ENCODE measurements around the gene MEAF6. TPM values are rescaled to one million over a fixed set of nuclear protein-coding genes. Genes with fewer than 3 reads are reported as not detected.
"Not testable (repeated sequence)": the region's sequence is repeated elsewhere in the genome, so short reads cannot be mapped to it uniquely, and the experiment has no call there.

Gene MEAF6
- total RNA-seq = 10 to 100 TPM; 43.9 to 68.8 TPM

GRCh38 chr1:37514350-37515184 lies at the start of gene MEAF6:
Gene MEAF6 (minus strand): TSS chr1:37514766. CDS start chr1:37514746, 20 bp downstream.
- Histone ChIP-seq H3K4me3 (peak within 1 kb of the TSS; percentile 83), H3K36me3 (peaks cover 8% of the 10 kb centered on the region), H3K9me3 (no peaks in the 10 kb centered on the region), H3K27ac (peak within 1 kb of the TSS; percentile 91 to 94), H3K27me3 (replicated peaks; ENCODE audit: insufficient read depth) (no peaks in the 10 kb centered on the region), H3K4me1 (ENCODE audit: control insufficient read depth in 1 of 2, low read depth in 2 of 2) (peaks cover 8 to 23% of the 10 kb centered on the region in 2 donors)
- DNase-seq (ENCODE audit: low spot score) (peak; percentile 17), ATAC-seq (ENCODE audit: insufficient number of reproducible peaks, low FRiP score, low read depth) (peak; percentile 87)
- peak; percentile 76 for TF ChIP-seq CTCF (IDR thresholded peaks at IDR 0.05)

- H3K9me3 ChIP-seq = no peaks in the 10 kb centered on the region
- H3K27ac ChIP-seq = peak overlapping the region in 1 of 2 donors; percentile 48
- DNase-seq (ENCODE audit: low spot score) (no peak), ATAC-seq (ENCODE audit: insufficient number of reproducible peaks, low FRiP score, low read depth) (no peak)
- no peak overlapping the region for H3K4me3 ChIP-seq
- H3K4me1 ChIP-seq (ENCODE audit: control insufficient read depth in 1 of 2, low read depth in 2 of 2) = no peaks in the 10 kb centered on the region
- peaks cover 19% of the 10 kb centered on the region for H3K36me3 ChIP-seq
- H3K27me3 ChIP-seq (replicated peaks; ENCODE audit: insufficient read depth) = no peaks in the 10 kb centered on the region
- no peak for TF ChIP-seq CTCF (IDR thresholded peaks at IDR 0.05)
Measured at GRCh38 chr1:37562984-37563383, 48.4 kb upstream of the MEAF6 start.

- no peak overlapping the region for H3K27ac ChIP-seq
- ATAC-seq (ENCODE audit: insufficient number of reproducible peaks, low FRiP score, low read depth) (no peak), DNase-seq (ENCODE audit: low spot score) (no peak)
- H3K4me3 ChIP-seq = no peak overlapping the region
- peaks cover 0 to 12% of the 10 kb centered on the region in 2 donors for H3K4me1 ChIP-seq (ENCODE audit: control insufficient read depth in 1 of 2, low read depth in 2 of 2)
- H3K36me3 ChIP-seq = peaks cover 10% of the 10 kb centered on the region
- H3K9me3 ChIP-seq = no peaks in the 10 kb centered on the region
- no peaks in the 10 kb centered on the region for H3K27me3 ChIP-seq (replicated peaks; ENCODE audit: insufficient read depth)
- peak; percentile 33 for TF ChIP-seq CTCF (IDR thresholded peaks at IDR 0.05)
Measured at GRCh38 chr1:37561133-37562132, 46.9 kb upstream of the MEAF6 start.

- H3K4me3 ChIP-seq = no peak overlapping the region
- TF ChIP-seq CTCF (IDR thresholded peaks at IDR 0.05) = no peak
- H3K9me3 ChIP-seq = no peaks in the 10 kb centered on the region
- ATAC-seq (ENCODE audit: insufficient number of reproducible peaks, low FRiP score, low read depth) = no peak
- H3K36me3 ChIP-seq = peaks cover 3% of the 10 kb centered on the region
- peaks cover 0 to 18% of the 10 kb centered on the region in 2 donors for H3K4me1 ChIP-seq (ENCODE audit: control insufficient read depth in 1 of 2, low read depth in 2 of 2)
- H3K27me3 ChIP-seq (replicated peaks; ENCODE audit: insufficient read depth) = no peaks in the 10 kb centered on the region
- no peak for DNase-seq (ENCODE audit: low spot score)
- no peak overlapping the region for H3K27ac ChIP-seq
Measured at GRCh38 chr1:37560401-37561132, 46.0 kb upstream of the MEAF6 start.

- not testable (repeated sequence) for DNase-seq (ENCODE audit: low spot score); H3K9me3 ChIP-seq; H3K27ac ChIP-seq; ATAC-seq (ENCODE audit: insufficient number of reproducible peaks, low FRiP score, low read depth); H3K4me3 ChIP-seq; H3K27me3 ChIP-seq (replicated peaks; ENCODE audit: insufficient read depth); H3K36me3 ChIP-seq
- H3K4me1 ChIP-seq (ENCODE audit: control insufficient read depth in 1 of 2, low read depth in 2 of 2) = peaks cover 0 to 18% of the 10 kb centered on the region in 2 donors
Measured at GRCh38 chr1:37559957-37560379, 45.4 kb upstream of the MEAF6 start.

All from thoracic aorta (tissue), 2 donors.